GM12872 (cell line): ENCODE results near the gene DRC3.

ENCODE experiments used
- CTCF ChIP-seq: IDR thresholded peaks from 3 replicates; pipeline ENCODE4 v1.5.1; 2011; ENCODE audit warnings: low read depth, mild to moderate bottlenecking, low read length, moderate library complexity; ENCODE audit not compliant: insufficient read depth

Gene DRC3

DNA sequence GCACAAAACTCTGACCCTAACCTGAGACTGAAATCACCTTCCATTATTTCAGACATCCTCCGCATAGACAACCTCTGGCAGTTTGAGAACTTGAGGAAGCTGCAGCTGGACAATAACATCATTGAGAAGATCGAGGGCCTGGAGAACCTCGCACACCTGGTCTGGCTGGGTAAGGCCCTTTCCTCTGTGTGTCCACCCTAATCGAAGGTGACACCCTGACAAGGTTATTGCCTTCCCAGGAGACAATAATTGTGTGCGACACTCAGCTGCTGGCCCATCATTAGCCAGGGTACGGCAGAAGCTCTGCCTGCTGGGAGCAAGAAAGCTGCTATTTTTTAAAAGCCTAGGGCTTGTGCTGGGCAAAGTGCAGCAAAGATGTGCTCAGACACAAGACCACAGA, 11.1 kb downstream of the DRC3 start:
- TF ChIP-seq CTCF, result no peak

- no peak for TF ChIP-seq CTCF
Observed at GRCh38 chr17:17985153-17985552, 12.5 kb downstream of the DRC3 start.

GRCh38 chr17:17985555-17985954, 12.9 kb downstream of the DRC3 start:
- peak; percentile 61 for TF ChIP-seq CTCF

DNA sequence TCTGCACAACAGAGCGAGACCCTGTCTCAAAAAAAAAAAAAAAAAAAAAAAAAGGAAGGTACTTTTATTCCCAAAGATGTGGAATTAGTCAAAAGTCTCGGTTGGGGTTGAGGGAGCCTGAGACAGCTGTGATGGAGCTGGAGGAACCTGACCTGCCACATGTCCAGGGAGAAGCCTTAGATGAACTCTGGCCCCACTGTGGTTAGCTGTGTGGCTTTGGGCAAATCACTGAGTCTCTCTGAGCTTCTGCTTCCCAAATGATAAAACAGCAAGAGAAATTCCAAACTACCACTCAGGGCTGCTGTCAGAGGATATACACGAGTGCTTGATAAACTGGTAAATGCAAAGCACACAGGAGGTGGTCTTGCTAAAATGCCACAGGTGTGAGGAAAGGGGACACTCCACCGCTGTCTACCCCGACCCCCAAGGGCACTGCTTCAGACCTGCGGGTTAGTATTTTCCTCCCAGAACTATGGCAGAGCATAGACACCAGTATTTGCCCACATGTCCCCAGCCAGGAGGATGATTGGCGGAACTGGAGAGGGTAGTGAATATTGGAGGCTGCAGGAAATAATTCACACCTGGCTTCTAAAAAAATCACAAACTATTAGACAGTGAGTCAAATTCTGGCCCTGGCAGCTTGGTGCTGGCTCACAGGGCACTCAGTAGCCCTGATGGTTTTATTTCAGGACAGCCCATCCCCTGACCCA, 14.7 kb downstream of the DRC3 start:
- no peak for TF ChIP-seq CTCF

DNA sequence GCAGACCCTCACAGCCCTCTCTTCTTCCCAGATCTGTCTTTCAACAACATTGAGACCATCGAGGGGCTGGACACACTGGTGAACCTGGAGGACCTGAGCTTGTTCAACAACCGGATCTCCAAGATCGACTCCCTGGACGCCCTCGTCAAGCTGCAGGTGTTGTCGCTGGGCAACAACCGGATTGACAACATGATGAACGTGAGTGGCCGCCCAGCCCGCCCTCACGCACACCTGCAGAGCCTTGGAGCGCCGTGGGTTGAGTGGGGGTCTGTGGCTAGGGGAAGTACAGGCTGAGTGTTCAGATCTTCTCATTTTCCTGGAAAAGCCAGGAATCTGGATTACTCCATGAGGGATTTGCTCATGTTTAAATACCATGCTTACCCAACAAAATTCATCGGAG, 15.2 kb downstream of the DRC3 start:
- TF ChIP-seq CTCF, result no peak

- TF ChIP-seq CTCF, result no peak
Observed at GRCh38 chr17:17988427-17988945, 15.8 kb downstream of the DRC3 start.

- no peak for TF ChIP-seq CTCF
Observed at GRCh38 chr17:17989081-17989480, 16.4 kb downstream of the DRC3 start.
